Astrocyte of the cerebellum (primary cell): ENCODE results near the gene EBLN1.
"Not testable (repeated sequence)": the region's sequence is repeated elsewhere in the genome, so short reads cannot be mapped to it uniquely, and the experiment has no call there.

Source experiments
- DNase-seq: peaks from one replicate; pipeline ENCODE4 v3.0.0-alpha.2; 2011; ENCODE audit warnings: low read depth
- H3K4me3 ChIP-seq: 2 replicates; pipeline ENCODE4 v1.5.1; 2011; ENCODE audit warnings: mild to moderate bottlenecking, low read depth, low read length, moderate library complexity
- CTCF ChIP-seq: IDR thresholded peaks from 2 replicates; pipeline ENCODE4 v1.5.1; 2012; ENCODE audit warnings: low read length, low read depth, moderate library complexity, mild to moderate bottlenecking; ENCODE audit errors: missing control alignments
- in situ Hi-C: cut with HindIII; loops from 2 replicates; pipeline ENCODE4 v1.10.0; 2017; ENCODE audit warnings: low sequenced_read_pairs

The EBLN1 gene

DNA sequence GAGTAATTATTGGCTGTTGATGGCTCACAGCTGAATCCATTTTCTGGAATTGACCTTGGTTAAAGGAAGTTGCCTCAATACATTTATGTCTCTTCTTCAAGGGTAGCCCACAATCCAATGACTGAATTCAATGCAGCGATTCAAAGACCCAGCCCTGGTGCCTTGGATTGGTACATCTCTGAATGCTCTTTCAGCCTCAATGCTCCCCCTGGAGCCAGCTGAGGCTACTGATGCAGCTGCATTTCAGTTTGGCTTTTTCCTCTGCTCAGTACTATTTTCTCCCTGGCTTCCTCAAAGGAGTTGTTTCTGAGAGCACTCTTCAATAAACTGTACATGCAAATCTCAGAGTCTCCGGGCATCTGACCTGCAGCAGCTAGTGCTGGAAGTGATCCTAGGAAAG is 633 bp upstream of the EBLN1 start:
- in situ Hi-C loops = no loop called here
- H3K4me3 ChIP-seq = no peak overlapping the region
- no peak for DNase-seq
- no peak for TF ChIP-seq CTCF

GRCh38 chr10:22217084-22217483 is 731 bp downstream of the EBLN1 start:
- DNase-seq, H3K4me3 ChIP-seq, in situ Hi-C loops: not testable (repeated sequence)

GRCh38 chr10:22210267-22210666 is 7.5 kb downstream of the EBLN1 start:
- no peak for DNase-seq
- in situ Hi-C loops = no loop called here

DNA sequence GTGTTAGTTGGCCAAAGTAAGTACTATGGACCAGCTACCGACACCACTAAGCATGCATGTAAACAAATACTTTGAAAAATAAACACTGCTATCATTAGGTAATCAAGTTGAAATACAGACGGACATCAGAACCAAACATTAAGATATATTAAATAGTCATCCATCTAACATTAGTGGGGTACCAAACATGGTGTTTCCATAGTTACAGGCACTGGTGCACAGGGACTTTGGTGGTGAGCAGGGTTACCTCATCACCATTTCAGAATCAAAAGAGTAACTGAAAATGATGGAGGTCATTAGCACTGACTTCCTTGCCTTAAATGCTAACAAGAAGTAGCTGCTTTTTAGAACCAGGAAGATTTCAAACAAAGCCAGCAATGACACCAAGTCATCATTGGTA is 23.9 kb downstream of the EBLN1 start:
- no peak for TF ChIP-seq CTCF
- DNase-seq = no peak
- in situ Hi-C loops = no loop called here
- no peak overlapping the region for H3K4me3 ChIP-seq

More at GRCh38 chr10:22210267-22210666, 7.5 kb downstream of the EBLN1 start:
- TF ChIP-seq CTCF = no peak
- no peak overlapping the region for H3K4me3 ChIP-seq

- TF ChIP-seq CTCF = no peak
- DNase-seq = no peak
- H3K4me3 ChIP-seq = no peak overlapping the region
- in situ Hi-C loops = no loop called here
Measured at GRCh38 chr10:22185586-22185985, 32.2 kb downstream of the EBLN1 start.

DNA sequence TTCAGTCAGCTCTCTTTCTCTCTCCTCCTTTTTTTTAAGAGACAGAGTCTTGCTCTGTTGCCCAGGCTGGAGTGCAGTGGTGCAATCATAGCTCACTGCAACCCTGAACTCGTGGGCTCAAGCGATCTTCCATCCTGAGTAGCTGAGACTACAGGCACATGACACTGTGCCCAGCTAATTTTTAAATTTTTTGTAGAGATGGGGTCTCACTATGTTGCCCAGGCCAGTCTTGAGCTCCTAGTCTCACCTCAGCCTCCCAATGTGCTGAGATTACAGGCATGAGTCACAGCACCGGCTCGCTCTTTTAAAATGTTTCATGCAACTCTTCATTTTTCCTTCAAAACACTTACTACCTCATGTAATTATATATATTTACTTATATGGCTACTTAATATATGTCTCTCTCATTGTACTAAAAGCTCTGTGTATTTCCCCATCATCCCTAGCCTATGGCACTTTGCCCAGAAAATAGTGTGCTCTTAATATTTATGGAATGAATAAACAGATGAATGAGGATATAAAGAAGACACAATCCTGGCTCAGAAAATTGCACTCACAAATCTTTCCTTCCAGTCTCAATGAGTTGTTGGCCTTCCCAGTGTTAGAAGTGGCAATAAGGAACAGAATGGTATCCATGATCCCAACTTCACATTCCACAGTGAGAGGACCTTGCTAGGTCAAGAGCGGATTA is 33.9 kb downstream of the EBLN1 start:
- in situ Hi-C loops = no loop called here
- no peak for DNase-seq
- no peak overlapping the region for H3K4me3 ChIP-seq

More for the DNA sequence above, 33.9 kb downstream of the EBLN1 start:
- no peak for TF ChIP-seq CTCF
